Activated CD8-positive, alpha-beta memory T cell treated with anti-CD3 and anti-CD28 coated beads for 4 hours (primary cell): ENCODE measurements around the gene CWC22.
"Not testable (repeated sequence)": the region's sequence is repeated elsewhere in the genome, so short reads cannot be mapped to it uniquely, and the experiment has no call there.

ENCODE experiments used
- DNase-seq, 2 donors: peaks; one replicate each; pipeline ENCODE4 v3.0.0-alpha.2; 2020; ENCODE audit warnings: low read depth in 2 of 2

CWC22 gene

DNA sequence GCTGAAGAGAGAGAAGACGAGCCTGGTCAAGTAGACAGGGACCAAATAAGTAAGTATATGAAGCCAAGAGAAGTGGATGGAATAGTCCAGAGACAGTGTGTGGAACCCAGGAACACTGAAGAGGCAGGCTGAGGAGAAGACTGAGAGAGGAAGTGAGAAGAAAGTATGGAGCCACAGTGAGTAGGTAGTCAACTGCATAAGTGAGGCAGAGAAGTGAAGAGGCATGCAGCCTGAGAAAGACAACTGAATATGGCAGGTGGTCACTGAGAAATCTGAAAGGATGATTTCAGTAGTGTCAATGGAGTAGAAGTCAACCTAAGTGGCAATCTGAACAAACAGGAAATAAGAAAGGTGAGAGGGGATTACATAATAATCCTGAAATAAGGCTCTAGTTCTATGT is 55.4 kb downstream of the CWC22 start:
- no peak for DNase-seq

- DNase-seq: no peak
Observed at GRCh38 chr2:179950391-179950790, 56.7 kb downstream of the CWC22 start.

DNA sequence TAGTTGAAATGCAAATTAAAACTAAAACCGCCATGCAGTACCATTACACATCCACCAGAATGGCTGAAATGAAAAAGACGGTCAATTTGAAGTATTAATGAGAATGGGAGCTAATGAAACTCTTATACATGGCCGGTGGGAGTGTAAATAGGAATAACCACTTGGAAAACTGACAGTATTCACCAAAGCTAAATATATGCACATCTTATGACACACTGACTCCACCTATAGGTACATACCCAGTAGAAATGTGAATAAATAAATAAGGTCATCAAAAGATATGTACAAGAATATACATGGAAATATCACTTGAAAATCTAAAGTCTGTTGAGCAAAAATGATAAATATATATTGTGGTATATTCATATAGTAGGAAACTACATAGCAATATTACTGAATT is 57.7 kb downstream of the CWC22 start:
- DNase-seq: no peak

DNA sequence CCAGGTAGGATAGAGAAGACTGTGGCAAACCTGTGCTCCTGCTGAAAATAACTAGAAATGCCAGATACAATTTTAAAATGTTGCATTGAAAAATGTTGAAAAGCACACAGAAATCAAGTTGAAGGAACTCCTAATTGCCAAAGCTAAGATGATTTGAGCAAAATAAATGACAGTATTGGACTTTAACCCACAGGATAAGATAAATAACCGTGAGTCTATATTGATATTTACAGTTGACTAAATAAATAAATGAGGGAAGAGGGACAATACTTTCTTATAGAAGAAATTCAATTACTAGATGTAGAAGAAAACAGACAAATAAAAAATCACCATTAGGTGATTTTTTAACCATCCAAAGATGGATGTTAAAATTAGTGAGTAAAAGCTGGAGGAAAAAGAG is 59.0 kb downstream of the CWC22 start:
- DNase-seq: no peak

- DNase-seq: no peak
Observed at GRCh38 chr2:179946810-179947615, 60.1 kb downstream of the CWC22 start.

GRCh38 chr2:179946346-179946745 is 60.8 kb downstream of the CWC22 start:
- DNase-seq: no peak

DNA sequence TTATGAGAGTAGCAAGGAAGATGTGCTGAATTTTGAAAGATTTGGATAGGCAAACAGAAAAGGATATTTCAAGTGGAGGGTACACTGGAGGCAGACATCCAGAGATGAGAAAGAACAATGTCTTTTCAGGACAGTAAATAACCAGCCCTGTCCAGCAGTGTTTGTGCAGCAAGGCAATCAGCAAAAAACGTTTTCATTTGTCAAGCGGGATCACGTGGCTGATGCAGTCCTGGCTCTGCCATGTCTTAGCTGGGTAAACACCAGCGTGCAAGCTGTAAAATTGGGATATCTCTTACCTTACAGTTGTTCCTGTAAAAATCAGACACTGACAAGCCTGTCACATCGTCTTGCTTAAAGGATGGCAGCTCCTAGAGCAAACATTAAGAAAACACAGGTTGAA is 67.8 kb downstream of the CWC22 start:
- DNase-seq: no peak

DNA sequence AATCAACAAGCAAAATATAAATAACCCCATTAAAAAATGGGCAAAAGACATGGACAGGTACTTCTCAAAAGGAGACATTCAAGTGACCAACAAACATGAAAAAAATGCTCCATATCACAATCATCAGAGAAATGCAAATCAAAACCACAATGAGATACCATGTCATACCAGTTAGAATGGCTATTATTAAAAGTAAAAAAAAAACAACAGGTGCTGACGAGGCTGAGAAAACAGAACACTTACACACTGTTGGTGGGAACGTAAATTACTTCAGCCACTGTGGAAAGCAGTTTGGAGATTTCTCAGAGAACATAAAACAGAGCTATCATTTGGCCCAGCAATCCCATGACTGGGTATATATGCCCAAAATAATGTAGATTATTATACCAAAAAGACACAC is 69.1 kb downstream of the CWC22 start:
- DNase-seq: no peak

DNA sequence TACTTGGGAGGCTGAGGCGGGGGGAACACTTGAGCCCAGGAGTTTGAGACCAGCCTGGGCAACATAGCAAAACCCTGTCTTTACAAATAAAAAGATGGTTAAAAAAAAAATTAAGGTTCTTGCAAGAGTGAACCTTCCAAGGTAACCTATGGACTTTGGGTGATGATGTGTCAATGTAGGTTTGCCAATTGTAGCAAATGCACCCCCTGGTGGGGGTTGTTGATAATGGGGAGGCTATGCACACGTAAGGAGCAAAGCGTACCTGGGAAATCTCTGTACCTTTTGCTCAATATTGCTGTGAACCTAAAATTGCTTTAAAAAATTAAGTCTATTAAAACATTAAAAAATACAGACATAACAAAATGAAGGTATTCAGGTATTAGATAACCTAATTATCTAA is 70.4 kb downstream of the CWC22 start:
- no peak for DNase-seq

GRCh38 chr2:179936141-179936540 is 71.0 kb downstream of the CWC22 start:
- DNase-seq: no peak

DNA sequence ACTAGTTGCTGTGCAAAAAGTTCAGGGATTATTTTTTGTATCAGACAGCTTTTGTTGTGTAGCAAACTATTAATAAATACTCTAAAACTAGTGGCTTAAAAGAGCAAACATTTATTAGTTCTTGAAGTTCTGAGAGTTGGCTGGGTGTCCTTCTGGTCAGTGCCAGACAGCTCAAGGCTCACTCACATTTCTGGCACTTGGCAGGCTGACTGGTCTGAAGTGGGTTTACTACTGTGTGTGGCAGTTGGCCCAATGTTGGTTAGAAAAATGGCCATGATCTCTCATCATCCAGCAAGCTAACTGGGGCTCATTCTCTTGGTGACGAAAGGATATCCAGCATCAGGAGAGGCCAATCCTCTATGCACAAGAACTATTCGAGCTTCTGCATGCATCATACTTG is 74.3 kb downstream of the CWC22 start:
- no peak for DNase-seq

- DNase-seq: no peak
Observed at GRCh38 chr2:179931502-179931901, 75.6 kb downstream of the CWC22 start.

- not testable (repeated sequence) for DNase-seq
Observed at GRCh38 chr2:179929997-179930396, 77.1 kb downstream of the CWC22 start.

- no peak for DNase-seq
Observed at GRCh38 chr2:179927041-179927440, 80.1 kb downstream of the CWC22 start.

DNA sequence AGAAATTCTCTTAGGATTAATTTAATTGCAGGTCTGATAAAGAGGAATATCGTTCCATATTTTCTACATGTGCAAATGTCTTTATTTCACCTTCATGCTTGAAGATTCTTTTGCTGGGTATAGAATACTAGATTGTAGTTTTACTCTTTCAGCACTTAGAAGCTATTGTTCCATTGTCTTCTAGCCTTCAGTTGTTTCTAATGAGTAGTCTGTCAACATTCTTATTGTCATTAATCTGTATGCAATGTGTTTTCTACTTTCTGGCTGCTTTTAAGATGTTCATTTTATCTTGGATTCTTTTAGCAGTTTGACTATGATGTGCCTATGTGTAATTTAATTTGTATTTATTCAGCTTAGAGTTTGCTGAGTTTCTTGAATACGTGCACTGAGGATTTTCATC is 81.4 kb downstream of the CWC22 start:
- DNase-seq: no peak

DNA sequence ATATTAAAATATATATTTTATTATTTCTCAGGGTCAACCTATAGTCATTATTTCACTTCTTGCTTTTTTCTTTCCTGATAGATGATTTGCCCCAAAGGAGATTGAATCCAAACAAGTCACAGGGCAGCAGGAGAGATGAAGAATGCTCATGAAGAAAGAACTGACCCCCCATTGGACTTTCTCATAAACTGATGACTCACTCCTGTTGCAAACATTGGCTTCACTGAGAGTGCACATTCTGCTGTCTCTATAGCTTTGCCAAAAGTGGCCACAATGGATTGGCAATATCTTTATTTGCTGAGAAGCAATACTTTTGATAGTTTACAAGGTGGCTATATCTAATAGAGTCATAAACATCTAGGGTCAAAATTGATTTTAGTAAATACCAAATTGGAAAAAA is 89.8 kb downstream of the CWC22 start:
- DNase-seq: no peak

DNA sequence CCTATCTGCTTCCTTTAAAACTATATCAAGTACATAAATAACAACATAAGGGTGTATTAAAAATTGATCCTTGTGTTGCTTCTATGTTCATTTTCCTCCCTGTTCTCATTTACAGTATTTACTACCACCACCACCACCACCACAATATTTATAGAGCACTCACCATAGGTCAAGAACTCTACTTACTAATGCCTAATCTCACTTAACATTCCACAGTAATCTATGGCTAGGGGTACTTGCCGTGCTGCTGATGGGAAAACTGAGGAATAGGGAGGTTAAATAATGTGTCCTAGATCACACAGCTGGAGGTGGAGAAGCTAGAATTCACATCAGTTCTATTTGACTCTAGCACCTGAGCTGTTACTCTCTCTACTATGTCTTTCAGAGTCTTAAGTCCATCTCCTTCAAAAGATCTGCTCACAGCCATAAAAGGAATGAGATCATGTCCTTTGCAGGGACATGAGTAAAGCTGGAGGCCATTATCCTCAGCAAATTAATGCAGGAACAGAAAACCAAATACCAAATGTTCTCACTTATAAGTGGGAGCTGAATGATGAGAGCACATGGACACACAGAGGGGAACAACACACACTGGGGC is 91.6 kb downstream of the CWC22 start:
- DNase-seq: no peak

DNA sequence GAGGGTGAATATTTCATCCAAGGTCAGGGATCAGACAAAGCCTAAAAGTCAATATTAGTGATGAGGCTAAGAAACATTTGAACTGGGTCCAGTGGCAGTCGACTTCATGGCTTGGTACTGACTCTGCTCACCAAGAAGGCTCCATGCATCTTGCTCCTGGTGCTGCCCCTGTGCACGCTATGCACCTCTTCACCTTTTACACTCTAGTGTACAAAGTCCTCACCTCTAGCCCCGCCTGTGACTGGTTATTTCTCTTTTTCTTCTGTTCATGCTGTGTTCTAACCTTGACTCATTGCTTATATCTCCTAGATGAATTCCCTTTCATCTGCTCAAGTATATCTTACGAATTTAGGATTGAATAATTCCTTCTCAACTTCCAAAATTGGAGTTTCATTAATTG is 93.3 kb downstream of the CWC22 start:
- no peak for DNase-seq

GRCh38 chr2:179911569-179911968 is 95.5 kb downstream of the CWC22 start:
- DNase-seq: no peak

GRCh38 chr2:179910735-179911113 is 96.4 kb downstream of the CWC22 start:
- no peak for DNase-seq

DNA sequence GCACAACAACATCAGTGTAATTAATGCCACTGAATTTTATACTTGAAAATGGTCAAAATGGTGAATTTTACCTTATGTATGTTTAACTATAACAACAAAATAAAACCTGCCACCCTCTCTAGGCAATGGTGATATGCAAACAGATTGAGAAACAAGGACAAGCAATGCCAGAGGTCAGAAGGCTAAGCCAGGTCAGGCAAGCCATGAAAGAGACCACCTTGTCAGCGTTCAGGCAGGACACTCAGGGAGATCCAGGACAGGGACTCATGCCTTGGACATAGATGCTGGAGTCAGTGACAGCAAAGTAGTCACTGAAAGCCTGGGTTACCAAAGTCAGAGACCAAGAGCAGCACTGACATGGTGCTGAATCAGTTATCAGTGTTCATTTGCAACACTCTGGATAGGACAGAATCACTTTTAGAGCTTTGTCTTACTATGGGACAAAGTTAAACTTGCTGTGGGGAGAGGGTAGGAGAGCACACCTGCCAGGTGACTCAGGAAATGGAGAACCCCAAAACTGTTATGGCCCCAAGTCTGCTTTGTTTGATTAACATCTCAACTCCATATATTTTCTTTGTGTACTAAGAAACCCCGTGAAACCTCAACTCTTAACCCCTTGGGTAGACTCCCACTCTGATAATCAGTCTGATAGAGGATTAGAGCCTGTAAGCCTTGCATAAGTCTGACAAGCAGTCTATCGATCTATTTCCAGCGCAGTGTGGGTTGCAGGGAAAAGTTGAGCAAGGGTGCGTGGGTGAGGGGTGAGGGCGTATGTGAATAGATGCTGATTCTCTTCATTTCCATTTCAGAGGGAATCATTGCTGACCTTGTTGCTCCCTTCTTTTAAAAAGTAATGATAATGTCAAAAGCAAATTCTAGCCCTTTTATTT is 97.0 kb downstream of the CWC22 start:
- DNase-seq: no peak

GRCh38 chr2:179900655-179901054 is 106.4 kb downstream of the CWC22 start:
- no peak for DNase-seq

GRCh38 chr2:179899666-179900065 is 107.4 kb downstream of the CWC22 start:
- no peak for DNase-seq
